Measurements from ENCODE around the gene PICALM. TPM values are rescaled to one million over a fixed set of nuclear protein-coding genes. Genes with fewer than 3 reads are reported as not detected.

Gene PICALM
- total and polyA plus RNA-seq, 8 donors, result 23.3 to 90.9 (median 51.7) TPM

GRCh38 chr11:85947431-85948272 is 121.2 kb downstream of the PICALM start:
- Histone ChIP-seq H3K4me3 (no peak overlapping the region), H3K36me3 (no peaks in the 10 kb centered on the region), H3K4me1 (peaks cover 0 to 14% (median 6%) of the 10 kb centered on the region in 3 donors), H3K9me3 (no peaks in the 10 kb centered on the region), H3K27ac (peak overlapping the region in 2 of 4 donors; percentile 22 to 45), H3K27me3 (no peaks in the 10 kb centered on the region)
- no peak for TF ChIP-seq CTCF (IDR thresholded peaks at IDR 0.05)
- 27 to 32% methylated on average over 5 of the region's 5 CpGs for WGBS, 2 donors
- DNase-seq (peak in 1 of 6 donors; percentile 28), ATAC-seq (peak in 3 of 4 donors; percentile 51 to 78 (median 76)), FAIRE-seq (no peak)
- intact Hi-C loops (cut with DNase I), result loop anchor here in 1 of 3 donors (10.0 kb wide), 1 partner anchor 337 kb away; no protein-coding TSS in a partner anchor

GRCh38 chr11:85946221-85946620 is 122.7 kb downstream of the PICALM start:
- FAIRE-seq, result no peak
- ATAC-seq, result no peak
- Histone ChIP-seq H3K4me1 (peaks cover 0 to 14% (median 6%) of the 10 kb centered on the region in 3 donors), H3K27ac (no peak overlapping the region), H3K4me3 (no peak overlapping the region), H3K27me3 (no peaks in the 10 kb centered on the region), H3K36me3 (no peaks in the 10 kb centered on the region), H3K9me3 (no peaks in the 10 kb centered on the region)
- no peak for TF ChIP-seq CTCF (IDR thresholded peaks at IDR 0.05)
- DNase-seq, result no peak
- intact Hi-C loops (cut with DNase I), result loop anchor here in 1 of 3 donors (10.0 kb wide), 1 partner anchor 339 kb away; no protein-coding TSS in a partner anchor

GRCh38 chr11:85945788-85946187 is 123.1 kb downstream of the PICALM start:
- no peak for TF ChIP-seq CTCF (IDR thresholded peaks at IDR 0.05)
- no peak for FAIRE-seq
- Histone ChIP-seq H3K27ac (no peak overlapping the region), H3K4me1 (peaks cover 0 to 14% (median 6%) of the 10 kb centered on the region in 3 donors), H3K9me3 (no peaks in the 10 kb centered on the region), H3K27me3 (no peaks in the 10 kb centered on the region), H3K4me3 (no peak overlapping the region), H3K36me3 (no peaks in the 10 kb centered on the region)
- ATAC-seq, result no peak
- DNase-seq, result no peak
- intact Hi-C loops (cut with DNase I), result loop anchor here in 1 of 3 donors (10.0 kb wide), 1 partner anchor 339 kb away; no protein-coding TSS in a partner anchor

GRCh38 chr11:85945296-85945695 is 123.6 kb downstream of the PICALM start:
- ATAC-seq (no peak), DNase-seq (no peak), FAIRE-seq (no peak)
- Histone ChIP-seq H3K27ac (no peak overlapping the region), H3K27me3 (no peaks in the 10 kb centered on the region), H3K4me3 (no peak overlapping the region), H3K36me3 (no peaks in the 10 kb centered on the region), H3K4me1 (peaks cover 0 to 14% (median 6%) of the 10 kb centered on the region in 3 donors), H3K9me3 (no peaks in the 10 kb centered on the region)
- WGBS, 2 donors, result 77 to 85% methylated on average over 2 of the region's 2 CpGs
- no peak for TF ChIP-seq CTCF (IDR thresholded peaks at IDR 0.05)
- intact Hi-C loops (cut with DNase I), result loop anchor here in 1 of 3 donors (10.0 kb wide), 1 partner anchor 340 kb away; no protein-coding TSS in a partner anchor
